WERI-Rb-1 (cell line): ENCODE measurements around the gene OTP.
A peak's percentile ranks its signal among the peaks of the same experiment; 100 is the strongest.

Experiments used
- DNase-seq: peaks from one replicate; pipeline ENCODE4 v3.0.0-alpha.2; 2020
- H3K27ac ChIP-seq: fragments of 250-450 bp; sonication (Bioruptor Pico); 2 replicates; pipeline ENCODE4 v1.5.1; 2020; ENCODE audit warnings: mild to moderate bottlenecking, moderate library complexity
- H3K27me3 ChIP-seq: fragments of 250-450 bp; sonication (Bioruptor Pico); 2 replicates; pipeline ENCODE4 v1.5.1; 2021; ENCODE audit warnings: mild to moderate bottlenecking, low read depth, moderate library complexity; ENCODE audit not compliant: insufficient read depth, severe bottlenecking
- H3K36me3 ChIP-seq: fragments of 250-450 bp; sonication (Bioruptor Pico); 2 replicates; pipeline ENCODE4 v1.5.1; 2020; ENCODE audit warnings: mild to moderate bottlenecking, moderate library complexity
- H3K4me3 ChIP-seq: 2 replicates; pipeline ENCODE4 v1.5.1; 2011; ENCODE audit warnings: low read depth, mild to moderate bottlenecking, control low read depth, low read length
- H3K9me3 ChIP-seq: fragments of 250-450 bp; sonication (Bioruptor Pico); 2 replicates; pipeline ENCODE4 v1.5.1; 2021; ENCODE audit warnings: mild to moderate bottlenecking, moderate library complexity; ENCODE audit not compliant: severe bottlenecking
- TF ChIP-seq, protein P1 (sequence below): IDR thresholded peaks from 2 replicates; pipeline ENCODE4 v1.5.1; 2011; ENCODE audit warnings: low read depth, mild to moderate bottlenecking, control low read depth, inconsistent platforms, low read length

Gene OTP

DNA sequence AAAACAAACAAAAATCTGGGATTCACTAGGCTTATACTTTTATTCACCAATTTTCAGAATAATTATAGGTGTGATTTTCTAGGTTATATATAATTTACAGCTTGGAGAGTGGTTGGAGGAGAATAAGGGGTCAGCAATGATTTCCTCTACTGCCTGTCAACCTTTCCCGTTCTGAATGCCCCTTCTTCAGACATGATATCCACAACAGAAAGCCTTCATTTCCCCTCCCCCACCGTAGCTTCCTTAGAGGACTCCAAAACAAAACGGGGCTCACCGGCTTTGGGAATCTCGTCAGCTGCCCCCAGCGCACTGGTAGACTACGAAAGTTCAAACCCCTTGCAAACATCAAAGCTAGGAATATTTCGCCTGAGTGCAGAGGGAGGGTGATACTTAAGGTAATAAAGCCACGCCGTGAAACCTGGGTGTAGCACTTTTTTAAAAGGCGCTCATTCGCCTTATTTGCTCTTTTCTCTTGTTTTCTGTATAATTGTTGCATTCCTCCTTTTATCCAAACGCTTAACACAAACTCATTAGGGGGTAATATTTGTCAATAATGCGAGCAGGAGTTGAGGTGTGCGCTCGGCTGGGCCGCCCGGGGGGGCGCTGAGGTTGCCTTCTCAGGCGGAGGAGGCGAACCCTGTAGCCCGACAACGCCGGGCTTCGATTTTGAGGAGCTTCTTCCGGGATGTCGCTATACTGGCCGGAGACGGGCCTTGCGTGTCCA, 2.4 kb downstream of the OTP start:
- Histone ChIP-seq H3K4me3 (peak overlapping the region; percentile 50), H3K9me3 (no peaks in the 10 kb centered on the region), H3K27me3 (peaks cover 9% of the 10 kb centered on the region), H3K27ac (no peak overlapping the region), H3K36me3 (no peaks in the 10 kb centered on the region)
- TF ChIP-seq, protein P1, sequence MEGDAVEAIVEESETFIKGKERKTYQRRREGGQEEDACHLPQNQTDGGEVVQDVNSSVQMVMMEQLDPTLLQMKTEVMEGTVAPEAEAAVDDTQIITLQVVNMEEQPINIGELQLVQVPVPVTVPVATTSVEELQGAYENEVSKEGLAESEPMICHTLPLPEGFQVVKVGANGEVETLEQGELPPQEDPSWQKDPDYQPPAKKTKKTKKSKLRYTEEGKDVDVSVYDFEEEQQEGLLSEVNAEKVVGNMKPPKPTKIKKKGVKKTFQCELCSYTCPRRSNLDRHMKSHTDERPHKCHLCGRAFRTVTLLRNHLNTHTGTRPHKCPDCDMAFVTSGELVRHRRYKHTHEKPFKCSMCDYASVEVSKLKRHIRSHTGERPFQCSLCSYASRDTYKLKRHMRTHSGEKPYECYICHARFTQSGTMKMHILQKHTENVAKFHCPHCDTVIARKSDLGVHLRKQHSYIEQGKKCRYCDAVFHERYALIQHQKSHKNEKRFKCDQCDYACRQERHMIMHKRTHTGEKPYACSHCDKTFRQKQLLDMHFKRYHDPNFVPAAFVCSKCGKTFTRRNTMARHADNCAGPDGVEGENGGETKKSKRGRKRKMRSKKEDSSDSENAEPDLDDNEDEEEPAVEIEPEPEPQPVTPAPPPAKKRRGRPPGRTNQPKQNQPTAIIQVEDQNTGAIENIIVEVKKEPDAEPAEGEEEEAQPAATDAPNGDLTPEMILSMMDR, result no peak
- DNase-seq, result no peak

DNA sequence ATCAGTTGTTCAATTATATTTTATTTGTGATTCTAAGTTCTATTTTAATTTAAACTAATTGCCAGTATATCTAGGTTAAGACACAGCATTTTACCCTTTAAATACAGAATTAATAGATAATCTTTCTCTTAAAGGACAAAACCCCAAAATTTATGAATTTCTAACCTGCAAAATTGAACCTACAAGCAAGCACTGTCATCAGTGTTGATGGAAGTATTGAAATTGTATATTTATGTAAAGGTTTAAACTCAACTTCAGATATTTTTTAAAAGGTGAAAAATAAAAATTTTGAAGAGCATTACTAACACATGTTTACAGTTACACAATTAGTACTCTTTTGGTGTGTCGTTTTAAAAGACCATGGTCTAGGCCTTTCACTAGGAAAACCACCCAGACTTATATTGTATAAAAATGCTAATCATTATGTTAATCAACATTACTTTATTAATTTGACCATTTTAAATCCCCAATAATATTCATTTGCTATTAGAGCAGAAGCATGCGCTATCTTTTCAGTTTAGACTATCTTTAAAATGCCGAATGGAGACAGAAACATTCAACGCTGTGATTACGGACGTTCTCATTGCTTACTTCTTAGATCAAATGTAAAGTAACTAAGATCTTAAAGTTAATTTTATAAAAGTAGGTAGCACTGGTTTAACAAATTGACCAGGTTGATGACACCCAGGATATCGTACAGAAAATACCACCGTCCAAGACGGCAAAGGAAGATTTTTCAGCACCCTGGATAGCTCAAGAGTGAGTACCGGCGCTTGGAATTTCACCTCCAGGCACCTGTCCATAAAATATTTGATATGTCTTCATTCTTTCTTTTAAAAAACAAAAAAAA, 3.2 kb downstream of the OTP start:
- peaks cover 9% of the 10 kb centered on the region for H3K27me3 ChIP-seq
- TF ChIP-seq, protein P1, result no peak
- H3K4me3 ChIP-seq, result no peak overlapping the region
- no peak for DNase-seq
- H3K36me3 ChIP-seq, result no peaks in the 10 kb centered on the region
- H3K27ac ChIP-seq, result no peak overlapping the region
- no peaks in the 10 kb centered on the region for H3K9me3 ChIP-seq

DNA sequence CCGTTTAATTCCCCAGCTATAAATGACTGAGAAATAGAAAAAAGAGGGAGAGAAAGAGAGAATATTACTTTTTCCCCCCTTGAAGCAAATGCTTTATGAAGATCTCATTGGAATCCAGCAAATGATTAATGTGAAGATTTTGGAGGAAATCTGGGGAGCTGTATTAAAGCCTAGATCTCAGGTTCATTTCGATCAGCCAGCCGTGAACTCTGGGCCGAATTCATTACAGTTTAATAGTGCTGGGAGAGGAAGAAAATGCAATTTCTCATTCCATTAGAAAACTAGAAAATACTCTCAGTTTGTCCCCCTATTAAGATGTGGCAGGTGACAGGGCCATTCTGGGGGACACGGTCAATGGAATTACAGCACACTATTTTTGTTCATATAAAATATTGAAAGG, 4.8 kb downstream of the OTP start:
- H3K27ac ChIP-seq, result no peak overlapping the region
- TF ChIP-seq, protein P1, result no peak

DNA sequence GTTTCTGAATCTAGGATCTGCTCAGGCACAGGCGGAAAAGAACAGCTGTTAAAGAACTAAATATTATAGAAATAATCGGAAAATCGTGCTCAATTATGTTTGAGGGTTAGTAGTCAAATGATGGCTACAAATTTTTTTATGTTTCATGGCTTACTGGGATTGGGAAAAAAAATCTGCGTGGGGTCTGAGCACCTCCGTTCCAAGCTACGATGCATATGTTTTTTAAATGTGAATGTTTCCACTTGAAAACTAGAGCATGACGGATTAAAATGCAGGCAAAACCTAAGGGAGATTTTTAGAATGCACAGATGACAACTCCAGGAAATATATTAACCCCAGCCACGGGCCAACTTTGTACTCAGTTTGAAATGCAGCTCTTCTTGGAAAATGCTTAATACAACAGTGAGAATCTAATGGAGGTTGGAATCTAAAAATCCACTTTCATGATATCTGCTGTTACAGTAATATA, 5.3 kb downstream of the OTP start:
- DNase-seq, result no peak
- Histone ChIP-seq H3K27ac (no peak overlapping the region), H3K36me3 (no peaks in the 10 kb centered on the region), H3K27me3 (peaks cover 9% of the 10 kb centered on the region), H3K9me3 (no peaks in the 10 kb centered on the region), H3K4me3 (no peak overlapping the region)
- TF ChIP-seq, protein P1, result no peak

More for the DNA sequence above, 4.8 kb downstream of the OTP start:
- H3K9me3 ChIP-seq, result no peaks in the 10 kb centered on the region
- H3K4me3 ChIP-seq, result no peak overlapping the region
- H3K36me3 ChIP-seq, result no peaks in the 10 kb centered on the region
- no peak for DNase-seq
- H3K27me3 ChIP-seq, result peaks cover 9% of the 10 kb centered on the region

DNA sequence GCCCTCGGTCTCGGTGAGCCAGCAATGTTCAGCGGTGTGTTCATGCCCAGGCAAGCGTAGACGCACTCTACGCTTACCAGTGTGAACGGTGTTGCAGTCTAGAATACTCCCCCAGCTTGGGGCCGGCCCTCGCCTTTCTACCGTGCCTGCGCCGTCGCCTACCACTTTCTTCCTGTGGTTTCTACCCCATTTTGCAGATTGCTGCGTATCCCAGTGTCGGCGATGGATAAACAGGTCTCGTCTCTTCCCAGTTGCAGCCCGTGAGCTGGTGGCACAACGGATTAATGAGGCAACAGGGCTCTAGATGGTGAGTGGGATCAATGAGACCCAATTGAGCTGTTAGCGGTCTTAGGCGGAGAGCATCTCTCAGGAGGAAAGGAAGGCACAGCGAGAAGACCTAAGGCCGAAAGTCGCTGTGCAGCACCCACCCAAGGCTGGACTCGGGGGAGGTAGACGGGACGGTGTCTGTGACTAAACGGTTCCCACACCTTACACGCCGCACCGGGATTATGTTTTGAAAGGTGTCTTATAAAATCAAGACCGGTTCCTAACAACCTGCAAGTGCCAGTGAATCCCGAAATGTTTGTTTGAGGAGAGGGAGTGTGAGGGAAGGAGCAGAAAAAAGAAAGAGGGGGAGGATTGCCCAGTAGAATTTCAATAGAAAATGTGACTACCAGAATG, 5.8 kb downstream of the OTP start:
- Histone ChIP-seq H3K4me3 (no peak overlapping the region), H3K27me3 (peaks cover 9% of the 10 kb centered on the region), H3K27ac (no peak overlapping the region), H3K9me3 (no peaks in the 10 kb centered on the region), H3K36me3 (no peaks in the 10 kb centered on the region)
- TF ChIP-seq, protein P1, result no peak
- no peak for DNase-seq
